Keratinocyte (primary cell): ENCODE measurements around the gene GUF1.

Experiments
- EZH2 ChIP-seq: IDR thresholded peaks from one replicate; pipeline ENCODE4 v1.6.1; 2012; ENCODE audit warnings: inconsistent platforms, mild to moderate bottlenecking, low read length, moderate library complexity
- TF ChIP-seq, protein P1 (sequence below), 3 experiments: IDR thresholded peaks in 1 of 3; conservative IDR thresholded peaks in 1 of 3; optimal IDR thresholded peaks in 1 of 3; 2 replicates in 2 of 3; 3 replicates in 1 of 3; pipeline versions ENCODE3 to v1.5.1; 2011; ENCODE audit warnings: low read length in 3 of 3, mild to moderate bottlenecking in 3 of 3, moderate library complexity in 2 of 3, control low read depth in 1 of 3, inconsistent platforms in 1 of 3; ENCODE audit not compliant: insufficient read depth in 2 of 3; ENCODE audit errors: extremely low read depth in 1 of 3

DNA sequence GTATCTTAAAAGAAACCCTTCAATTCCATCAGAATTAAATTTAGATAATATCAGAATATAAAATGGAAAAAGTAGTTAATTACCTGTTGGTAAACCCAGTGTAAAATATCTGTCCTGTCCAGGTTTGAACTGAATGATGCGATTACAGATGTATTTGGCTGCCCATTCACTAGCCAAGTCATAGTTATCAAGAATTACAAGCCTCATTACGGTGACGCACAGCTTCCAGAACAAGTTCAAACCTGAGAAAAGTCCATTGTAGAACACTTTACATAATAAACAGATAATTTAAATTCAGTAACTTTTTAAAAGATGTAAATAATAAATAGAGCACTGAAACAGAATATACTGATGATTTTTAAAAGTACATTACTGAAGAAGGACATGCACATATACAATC lies 43.8 kb downstream of the GUF1 start:
- TF ChIP-seq, protein P1, sequence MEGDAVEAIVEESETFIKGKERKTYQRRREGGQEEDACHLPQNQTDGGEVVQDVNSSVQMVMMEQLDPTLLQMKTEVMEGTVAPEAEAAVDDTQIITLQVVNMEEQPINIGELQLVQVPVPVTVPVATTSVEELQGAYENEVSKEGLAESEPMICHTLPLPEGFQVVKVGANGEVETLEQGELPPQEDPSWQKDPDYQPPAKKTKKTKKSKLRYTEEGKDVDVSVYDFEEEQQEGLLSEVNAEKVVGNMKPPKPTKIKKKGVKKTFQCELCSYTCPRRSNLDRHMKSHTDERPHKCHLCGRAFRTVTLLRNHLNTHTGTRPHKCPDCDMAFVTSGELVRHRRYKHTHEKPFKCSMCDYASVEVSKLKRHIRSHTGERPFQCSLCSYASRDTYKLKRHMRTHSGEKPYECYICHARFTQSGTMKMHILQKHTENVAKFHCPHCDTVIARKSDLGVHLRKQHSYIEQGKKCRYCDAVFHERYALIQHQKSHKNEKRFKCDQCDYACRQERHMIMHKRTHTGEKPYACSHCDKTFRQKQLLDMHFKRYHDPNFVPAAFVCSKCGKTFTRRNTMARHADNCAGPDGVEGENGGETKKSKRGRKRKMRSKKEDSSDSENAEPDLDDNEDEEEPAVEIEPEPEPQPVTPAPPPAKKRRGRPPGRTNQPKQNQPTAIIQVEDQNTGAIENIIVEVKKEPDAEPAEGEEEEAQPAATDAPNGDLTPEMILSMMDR (optimal IDR thresholded peaks at IDR 0.05 in 1 of 3, IDR thresholded peaks at IDR 0.05 in 1 of 3, conservative IDR thresholded peaks at IDR 0.05 in 1 of 3; ENCODE audit: extremely low read depth in 1 of 3, insufficient read depth in 2 of 3, low read length in 3 of 3): no peak
- TF ChIP-seq EZH2: no peak
